Fibroblast of skin of back (primary cell): ENCODE results near the gene HMGXB3.

Source experiments
- DNase-seq: peaks from one replicate; pipeline ENCODE4 v3.0.0-alpha.2; 2013

The HMGXB3 gene

DNA sequence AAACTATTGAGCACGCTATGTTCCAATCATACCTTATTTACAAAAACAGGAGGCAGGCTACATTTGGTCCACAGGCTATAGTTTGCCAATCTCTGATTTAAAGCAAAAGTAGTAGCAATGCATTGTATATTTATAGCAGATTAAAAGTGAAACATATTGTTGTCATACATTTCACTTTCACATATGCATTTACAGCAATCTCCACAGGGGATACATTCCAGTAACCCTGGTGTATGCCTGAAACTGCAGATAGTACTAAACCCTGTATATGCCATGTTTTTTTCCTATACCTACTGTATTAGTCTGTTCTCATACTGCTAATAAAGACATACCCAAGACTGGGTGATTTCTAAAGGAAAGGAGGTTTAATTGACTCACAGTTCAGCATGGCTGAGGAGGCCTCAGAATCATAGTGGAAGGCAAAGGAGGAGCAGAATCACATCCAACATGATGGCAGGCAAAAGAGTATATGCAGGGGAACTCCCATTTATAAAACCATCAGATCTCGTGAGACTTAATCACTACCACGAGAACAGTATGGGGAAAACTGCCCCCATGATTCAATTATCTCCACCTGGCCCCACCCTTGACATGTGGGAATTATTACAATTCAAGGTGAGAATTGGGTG, 91.7 kb downstream of the HMGXB3 start:
- DNase-seq = no peak

DNA sequence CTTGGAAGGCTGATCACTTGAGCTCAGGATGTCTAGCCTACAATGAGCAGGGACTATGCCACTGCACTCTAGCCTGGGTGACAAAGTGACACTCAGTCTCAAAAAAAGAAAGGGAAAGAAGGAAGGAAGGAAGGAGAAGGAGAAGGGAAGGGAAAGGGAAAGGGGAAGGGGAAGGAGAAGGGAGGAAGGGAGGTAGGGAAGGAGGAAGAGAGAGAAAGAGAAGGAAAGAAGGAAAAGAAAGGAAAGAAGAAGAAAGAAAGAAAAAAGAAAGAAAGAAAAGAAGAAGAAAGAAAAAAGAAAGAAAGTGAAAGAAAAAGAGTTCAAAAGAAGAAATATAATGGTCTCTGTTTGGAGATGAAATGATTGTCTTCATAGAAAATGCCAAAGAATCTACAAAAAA, 96.6 kb downstream of the HMGXB3 start:
- no peak for DNase-seq

DNA sequence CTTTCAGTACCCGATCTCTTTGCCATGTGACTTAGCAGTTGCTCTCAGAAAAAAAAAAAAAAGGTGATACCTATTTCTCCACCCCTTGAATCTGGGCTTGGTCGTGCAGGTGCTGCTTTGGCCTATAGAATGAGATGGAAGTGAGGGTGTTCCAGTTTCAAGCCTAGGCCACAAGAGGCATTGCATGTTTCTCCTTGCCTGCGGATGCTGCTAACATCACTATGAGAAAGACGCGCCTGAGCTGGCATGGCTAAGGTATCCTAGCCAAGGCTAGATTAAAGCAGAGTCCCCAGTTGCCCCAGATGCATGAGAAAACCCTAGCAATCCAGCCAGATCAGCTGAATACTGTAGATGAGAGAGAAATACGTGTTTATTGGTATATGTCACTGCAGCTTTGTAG, 100.5 kb downstream of the HMGXB3 start:
- no peak for DNase-seq
